H54 (cell line): ENCODE data around the gene COL28A1.

Experiments used
- DNase-seq: peaks from one replicate; pipeline ENCODE4 v3.0.0; 2011; ENCODE audit warnings: low spot score, mixed read lengths; ENCODE audit not compliant: insufficient read length
- FAIRE-seq: peaks from 3 replicates; lab custom pipeline; 2011; peaks lifted over from hg19 to GRCh38; lab: Jason Lieb, UNC
- POLR2A ChIP-seq: IDR thresholded peaks from 2 replicates; pipeline ENCODE4 v1.6.1; 2011; ENCODE audit warnings: low read depth, mild to moderate bottlenecking, low read length

The COL28A1 gene

DNA sequence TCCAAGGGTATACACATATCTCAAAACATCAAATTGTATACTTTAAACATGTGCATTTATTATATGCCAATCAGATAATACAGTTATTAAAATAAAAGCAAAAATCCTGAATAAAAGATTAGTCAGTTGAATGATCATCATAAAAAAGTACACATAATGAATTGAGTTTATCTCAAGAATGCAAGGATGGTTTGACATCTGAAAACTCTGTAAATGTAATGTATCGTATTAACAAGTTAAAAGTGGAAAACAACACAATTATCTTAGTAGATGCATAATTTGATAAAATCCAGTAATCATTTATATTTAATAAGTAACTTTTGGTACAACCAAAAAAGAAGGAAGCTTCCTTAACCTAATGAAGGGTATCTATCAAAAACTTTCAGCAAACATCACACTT is 86.6 kb downstream of the COL28A1 start:
- no peak for TF ChIP-seq POLR2A
- peak; percentile 27 for FAIRE-seq

DNA sequence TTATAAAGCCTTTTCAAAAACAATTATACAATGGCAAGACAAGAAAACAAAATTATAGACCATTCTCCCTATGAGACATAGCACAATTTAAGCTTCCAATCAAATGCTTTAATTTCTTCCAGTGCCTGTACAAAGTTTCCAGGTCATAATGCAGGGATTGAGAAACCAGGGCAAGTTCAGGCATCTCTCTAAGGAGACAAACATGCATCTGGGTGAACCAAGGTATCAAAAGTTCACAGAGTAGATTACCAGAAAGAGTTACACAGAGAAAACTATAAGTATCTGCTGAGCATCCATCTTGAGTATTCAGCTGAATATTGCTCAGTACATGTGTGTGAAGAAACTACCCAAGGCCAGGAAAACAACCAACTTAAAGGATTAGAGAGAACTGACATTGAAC is 89.1 kb downstream of the COL28A1 start:
- no peak for DNase-seq
- TF ChIP-seq POLR2A, result no peak
- FAIRE-seq, result peak; percentile 78

More for the DNA sequence above, 86.6 kb downstream of the COL28A1 start:
- DNase-seq, result no peak

DNA sequence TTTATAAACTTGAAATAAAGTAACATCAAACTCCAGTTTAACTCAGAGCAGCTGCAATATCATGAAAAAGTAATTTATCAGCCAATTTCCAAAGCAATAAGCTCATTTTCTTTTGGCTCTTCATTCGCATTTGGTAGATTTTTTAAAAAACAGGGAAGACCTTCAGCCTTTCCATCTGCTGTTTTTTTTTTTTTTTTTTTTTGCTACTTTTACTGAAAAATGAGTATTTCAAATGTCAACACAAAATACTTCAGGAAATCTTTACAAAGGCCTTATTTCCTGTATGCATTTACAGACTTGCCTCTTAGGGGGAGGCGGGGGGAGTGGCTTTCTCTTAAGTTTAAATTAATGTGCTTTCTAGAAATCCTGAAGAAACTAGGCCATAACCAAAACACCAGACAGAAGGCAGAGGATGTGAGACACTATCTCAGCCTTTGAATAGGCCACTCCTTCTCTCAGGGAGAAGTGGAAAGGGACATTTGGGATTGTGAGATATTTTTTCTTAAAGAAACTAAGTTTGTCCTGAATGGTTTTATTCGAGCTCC is 91.8 kb downstream of the COL28A1 start:
- no peak for TF ChIP-seq POLR2A
- no peak for FAIRE-seq
- no peak for DNase-seq

- no peak for DNase-seq
- TF ChIP-seq POLR2A, result no peak
- FAIRE-seq, result no peak
Observed at GRCh38 chr7:7439564-7439963, 96.1 kb downstream of the COL28A1 start.

GRCh38 chr7:7438851-7439250 is 96.8 kb downstream of the COL28A1 start:
- peak; percentile 99 for FAIRE-seq
- DNase-seq, result peak; percentile 89
- TF ChIP-seq POLR2A, result no peak; the same call in 1 of the 2 replicates

- no peak for DNase-seq
- no peak for TF ChIP-seq POLR2A
- no peak for FAIRE-seq
Observed at GRCh38 chr7:7435978-7436377, 99.7 kb downstream of the COL28A1 start.

DNA sequence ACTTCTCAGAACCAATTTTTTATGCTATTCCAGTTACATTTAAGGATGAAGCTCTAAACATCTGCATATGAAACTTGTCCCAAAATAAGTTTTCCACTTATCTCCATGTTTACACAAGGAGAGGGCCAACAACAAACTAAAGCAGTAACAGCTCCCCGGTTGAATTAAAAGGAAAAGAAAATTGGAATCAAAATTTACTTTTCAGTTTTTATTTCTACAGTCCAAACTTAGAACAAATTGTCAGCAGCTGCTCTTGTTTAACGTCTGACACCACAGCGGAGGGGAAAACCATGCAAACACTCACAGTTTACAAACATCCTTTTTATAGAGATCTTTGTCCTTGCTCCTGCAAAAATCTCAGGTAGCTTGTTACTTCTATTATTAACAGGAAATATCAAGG is 101.3 kb downstream of the COL28A1 start:
- no peak for TF ChIP-seq POLR2A
- FAIRE-seq, result no peak
- no peak for DNase-seq

DNA sequence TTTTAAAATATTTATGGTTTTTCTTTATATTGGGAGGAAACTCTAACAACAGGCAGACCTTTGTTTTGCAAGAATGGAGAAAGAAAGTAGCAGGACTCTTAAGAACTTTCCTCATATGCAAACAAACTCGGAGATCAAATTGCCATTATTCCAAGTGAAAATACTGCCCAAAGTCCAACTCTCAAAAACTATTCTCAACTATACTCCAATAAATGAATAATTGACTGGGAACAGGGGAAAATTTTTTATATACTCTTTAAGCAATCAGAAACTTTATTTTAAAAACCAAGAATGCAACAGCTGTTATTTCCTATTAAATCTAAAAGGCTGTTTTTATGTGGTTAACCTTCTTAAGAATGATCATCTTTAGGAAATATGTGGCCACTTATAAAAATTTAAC is 101.9 kb downstream of the COL28A1 start:
- FAIRE-seq (no peak), DNase-seq (no peak)
- TF ChIP-seq POLR2A, result no peak

DNA sequence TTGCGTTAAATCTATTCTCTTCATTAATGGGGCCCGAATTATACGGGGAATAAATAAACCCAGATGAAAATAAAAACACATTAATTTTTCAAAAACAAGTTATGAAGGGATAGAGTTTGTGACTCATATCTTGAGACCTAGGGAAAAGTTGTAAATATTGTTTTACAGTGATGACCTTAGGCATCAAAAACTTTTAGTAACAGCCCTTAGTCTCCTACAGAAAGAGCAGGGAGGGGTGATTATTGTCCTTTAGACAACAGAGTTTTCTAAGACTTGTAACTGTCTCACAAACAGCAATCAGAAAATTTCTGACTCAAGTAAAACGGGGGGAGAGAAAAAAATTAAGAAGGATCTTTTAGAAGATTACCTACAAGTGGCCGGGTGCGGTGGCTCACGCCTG is 102.7 kb downstream of the COL28A1 start:
- DNase-seq (no peak), FAIRE-seq (no peak)
- TF ChIP-seq POLR2A, result no peak

DNA sequence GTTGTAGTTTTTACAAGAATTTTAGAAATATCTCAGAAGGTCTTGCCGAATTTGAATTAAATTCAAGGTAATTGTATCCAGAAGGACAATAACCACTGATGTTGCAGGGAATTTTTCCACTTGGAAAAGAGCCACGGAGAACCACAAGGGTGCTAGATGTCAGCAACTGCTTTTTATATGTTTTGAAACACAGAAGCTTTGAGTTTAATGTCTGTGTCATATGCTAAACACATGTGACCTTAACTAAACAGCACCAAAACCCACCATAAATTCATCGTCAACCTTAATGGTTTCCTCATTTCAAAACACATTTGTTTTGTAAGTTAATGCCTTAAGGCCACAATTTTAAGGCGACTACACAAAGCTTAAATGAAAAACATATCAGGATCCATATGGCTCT is 106.9 kb downstream of the COL28A1 start:
- FAIRE-seq (no peak), DNase-seq (no peak)
- TF ChIP-seq POLR2A, result no peak

DNA sequence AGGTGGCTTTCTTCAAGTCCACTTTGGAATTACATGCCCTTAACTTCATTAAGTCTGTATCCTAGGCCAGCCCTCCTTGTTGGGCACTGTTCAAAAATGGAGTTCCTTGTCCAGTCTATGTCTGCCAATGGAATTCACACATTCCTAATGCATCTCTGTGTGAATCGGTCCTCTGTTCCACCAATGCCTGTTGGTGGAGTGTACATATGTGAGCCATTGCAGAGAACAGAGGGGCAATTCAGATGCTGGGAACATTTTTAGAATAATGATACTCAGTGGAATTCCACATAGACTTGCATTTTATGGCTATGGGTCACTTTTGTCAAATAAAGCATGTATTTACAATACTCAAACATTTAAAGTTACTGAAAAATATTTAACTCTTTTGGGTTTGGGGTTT is 108.3 kb downstream of the COL28A1 start:
- no peak for TF ChIP-seq POLR2A
- DNase-seq (no peak), FAIRE-seq (no peak)

DNA sequence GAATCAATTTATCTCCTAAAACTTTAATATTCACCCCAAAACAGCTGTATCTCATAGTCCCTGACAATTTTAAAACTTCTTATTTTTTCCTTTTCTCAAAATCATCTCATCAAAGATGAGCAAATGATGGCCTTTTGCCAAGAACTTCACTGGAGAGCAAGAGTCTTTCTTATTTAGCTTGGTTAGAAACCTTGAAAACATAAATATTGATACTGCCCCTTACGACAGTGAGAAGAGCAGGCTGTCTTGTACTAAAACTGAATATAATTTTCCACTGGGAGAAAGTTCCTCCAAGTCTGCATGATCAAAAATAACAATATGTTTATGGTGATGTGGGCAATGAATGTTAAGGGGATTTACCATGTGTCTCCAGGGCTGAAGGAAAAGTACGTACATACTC is 109.0 kb downstream of the COL28A1 start:
- FAIRE-seq (no peak), DNase-seq (no peak)
- no peak for TF ChIP-seq POLR2A

DNA sequence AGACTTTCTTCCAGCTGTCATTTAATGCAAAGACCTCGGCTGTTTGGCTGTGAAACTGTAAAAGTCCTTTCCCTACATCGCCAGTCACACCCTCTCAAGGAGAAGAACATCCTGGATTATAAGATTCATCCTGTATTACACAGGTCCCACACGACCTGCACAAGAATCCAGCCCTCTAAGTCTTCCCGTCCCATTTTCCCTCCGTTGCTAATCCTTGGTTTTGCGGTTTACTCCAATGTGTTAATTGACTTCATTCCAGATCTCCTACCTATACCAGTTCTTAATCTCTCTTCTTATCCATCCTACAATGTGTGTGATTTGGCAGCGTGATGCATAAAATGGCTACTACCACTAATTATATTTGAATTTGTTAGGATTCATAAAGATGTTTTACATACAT is 110.4 kb downstream of the COL28A1 start:
- no peak for TF ChIP-seq POLR2A
- DNase-seq (no peak), FAIRE-seq (no peak)

DNA sequence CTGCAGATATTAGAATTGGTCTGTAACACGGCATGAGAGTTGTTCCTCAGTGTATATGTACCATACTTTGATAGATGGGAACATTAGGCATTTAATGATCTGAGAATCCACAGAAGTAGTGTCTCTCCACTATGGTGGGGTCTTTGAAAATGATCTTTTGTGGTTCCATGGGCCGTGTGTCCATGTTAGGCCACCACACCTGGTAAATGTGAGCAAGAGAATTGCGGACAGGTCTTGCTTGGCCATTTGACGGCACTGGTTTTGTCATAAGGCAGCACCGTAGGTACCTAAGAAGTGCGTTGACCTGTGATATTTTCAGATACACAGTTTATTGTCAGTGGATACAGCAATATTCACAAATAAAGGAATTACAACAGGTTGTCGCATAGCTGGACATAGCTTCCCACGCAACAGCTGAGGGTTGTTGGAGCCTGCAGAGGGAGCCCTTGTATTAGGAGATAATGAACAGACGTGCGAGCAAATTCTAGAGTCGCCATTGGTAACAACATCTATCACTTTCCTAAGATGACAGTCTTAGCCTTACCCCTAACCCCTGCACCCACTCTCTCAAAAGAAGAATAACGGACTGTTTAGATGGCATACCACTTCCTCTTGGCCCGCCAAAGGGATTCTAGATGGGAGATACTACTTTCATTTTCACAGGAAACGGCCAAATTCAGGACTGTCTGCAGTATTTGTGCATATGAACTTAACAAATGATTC is 111.4 kb downstream of the COL28A1 start:
- peak; percentile 91 for FAIRE-seq
- DNase-seq, result peak; percentile 59
- TF ChIP-seq POLR2A, result no peak

GRCh38 chr7:7422641-7423040 is 113.0 kb downstream of the COL28A1 start:
- FAIRE-seq (no peak), DNase-seq (no peak)
- TF ChIP-seq POLR2A, result no peak

- no peak for DNase-seq
- FAIRE-seq, result no peak
- TF ChIP-seq POLR2A, result no peak
Observed at GRCh38 chr7:7421826-7422225, 113.8 kb downstream of the COL28A1 start.
